Measurements from ENCODE around the gene PITPNB. TPM values are rescaled to one million over a fixed set of nuclear protein-coding genes. Genes with fewer than 3 reads are reported as not detected.

PITPNB gene
- total RNA-seq, 1 donor from 2014 or later = 74.4 TPM

DNA sequence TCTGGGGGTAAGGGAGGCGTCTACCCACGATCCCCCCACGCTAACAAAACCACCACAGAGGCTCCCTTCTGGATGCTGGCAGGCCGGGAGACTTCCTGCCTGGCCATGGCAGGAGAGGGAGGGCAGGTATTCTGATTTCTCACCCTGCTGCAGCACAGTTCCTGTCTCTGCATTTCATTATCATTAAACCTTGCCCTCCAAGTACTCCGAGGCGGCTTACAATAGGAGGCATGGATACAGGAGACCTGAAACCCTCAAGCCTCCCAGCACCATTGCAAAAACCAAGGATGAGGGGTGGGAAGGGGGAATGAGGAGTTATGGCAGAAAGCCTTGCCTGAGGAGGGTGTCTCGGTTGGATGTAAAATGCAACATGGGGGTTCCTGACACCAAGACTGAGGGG lies 73.4 kb downstream of the PITPNB start:
- Mint-ChIP-seq H3K27ac (no peak overlapping the region), H3K27me3 (no peaks in the 10 kb centered on the region), H3K36me3 (ENCODE audit: insufficient read depth) (peaks cover 13% of the 10 kb centered on the region), H3K9me3 (ENCODE audit: low read depth) (no peaks in the 10 kb centered on the region), H3K4me1 (ENCODE audit: low read depth) (peaks cover 11% of the 10 kb centered on the region), H3K4me3 (ENCODE audit: low read depth) (no peak overlapping the region)
- no peak for DNase-seq (ENCODE audit: low spot score, unreplicated experiment)
- TF ChIP-seq, protein P1, sequence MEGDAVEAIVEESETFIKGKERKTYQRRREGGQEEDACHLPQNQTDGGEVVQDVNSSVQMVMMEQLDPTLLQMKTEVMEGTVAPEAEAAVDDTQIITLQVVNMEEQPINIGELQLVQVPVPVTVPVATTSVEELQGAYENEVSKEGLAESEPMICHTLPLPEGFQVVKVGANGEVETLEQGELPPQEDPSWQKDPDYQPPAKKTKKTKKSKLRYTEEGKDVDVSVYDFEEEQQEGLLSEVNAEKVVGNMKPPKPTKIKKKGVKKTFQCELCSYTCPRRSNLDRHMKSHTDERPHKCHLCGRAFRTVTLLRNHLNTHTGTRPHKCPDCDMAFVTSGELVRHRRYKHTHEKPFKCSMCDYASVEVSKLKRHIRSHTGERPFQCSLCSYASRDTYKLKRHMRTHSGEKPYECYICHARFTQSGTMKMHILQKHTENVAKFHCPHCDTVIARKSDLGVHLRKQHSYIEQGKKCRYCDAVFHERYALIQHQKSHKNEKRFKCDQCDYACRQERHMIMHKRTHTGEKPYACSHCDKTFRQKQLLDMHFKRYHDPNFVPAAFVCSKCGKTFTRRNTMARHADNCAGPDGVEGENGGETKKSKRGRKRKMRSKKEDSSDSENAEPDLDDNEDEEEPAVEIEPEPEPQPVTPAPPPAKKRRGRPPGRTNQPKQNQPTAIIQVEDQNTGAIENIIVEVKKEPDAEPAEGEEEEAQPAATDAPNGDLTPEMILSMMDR (IDR thresholded peaks at IDR 0.05; ENCODE audit: unreplicated experiment) = no peak

DNA sequence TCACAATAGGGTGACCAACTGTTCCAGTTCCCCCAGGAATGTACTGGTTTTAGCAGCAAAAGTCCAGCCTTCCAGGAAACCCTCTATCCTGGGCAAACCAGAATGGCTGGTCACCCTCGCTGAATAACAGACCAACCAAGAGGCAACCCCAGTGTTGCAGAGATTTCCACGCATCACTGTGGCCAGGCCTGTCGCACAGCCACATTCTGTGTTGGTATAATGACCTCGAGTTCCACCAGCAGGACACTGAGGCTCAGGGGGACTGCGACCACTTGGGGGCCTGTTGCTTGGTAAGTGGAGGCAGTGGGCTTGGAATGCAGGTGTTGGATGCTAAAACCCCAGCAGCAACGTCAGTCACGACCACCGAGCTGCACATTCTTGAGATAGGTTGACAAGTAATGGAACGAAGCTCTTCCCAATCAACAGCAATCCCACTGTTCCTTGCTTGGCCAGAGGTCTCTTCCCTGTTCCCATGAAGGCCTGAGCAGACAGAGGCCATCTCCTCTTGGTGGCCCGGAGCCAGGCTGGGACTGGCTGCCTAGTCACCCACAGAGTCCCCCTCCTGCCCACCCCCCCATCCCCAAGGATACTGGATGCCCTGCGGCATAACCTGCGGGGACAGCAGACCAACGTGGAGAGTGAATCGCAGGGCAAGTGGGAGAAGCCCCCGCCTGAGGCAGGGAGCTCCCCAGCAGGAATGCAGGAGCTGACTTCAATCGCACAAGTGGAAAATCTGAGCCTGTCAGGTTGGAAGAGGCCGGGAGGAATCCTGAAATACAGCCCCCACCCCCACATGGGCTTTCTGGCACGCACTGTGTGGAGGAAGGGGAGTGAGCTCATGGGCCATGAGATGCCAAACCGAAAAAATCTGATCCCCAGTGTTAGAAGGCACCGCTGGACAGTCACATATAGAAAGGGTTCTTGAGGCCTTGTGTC lies 74.1 kb downstream of the PITPNB start:
- Mint-ChIP-seq H3K4me3 (ENCODE audit: low read depth) (no peak overlapping the region), H3K36me3 (ENCODE audit: insufficient read depth) (peaks cover 9% of the 10 kb centered on the region), H3K27me3 (no peaks in the 10 kb centered on the region), H3K4me1 (ENCODE audit: low read depth) (peaks cover 5% of the 10 kb centered on the region), H3K27ac (no peak overlapping the region), H3K9me3 (ENCODE audit: low read depth) (no peaks in the 10 kb centered on the region)
- DNase-seq (ENCODE audit: low spot score, unreplicated experiment) = no peak
- TF ChIP-seq, protein P1 (IDR thresholded peaks at IDR 0.05; ENCODE audit: unreplicated experiment) = no peak

DNA sequence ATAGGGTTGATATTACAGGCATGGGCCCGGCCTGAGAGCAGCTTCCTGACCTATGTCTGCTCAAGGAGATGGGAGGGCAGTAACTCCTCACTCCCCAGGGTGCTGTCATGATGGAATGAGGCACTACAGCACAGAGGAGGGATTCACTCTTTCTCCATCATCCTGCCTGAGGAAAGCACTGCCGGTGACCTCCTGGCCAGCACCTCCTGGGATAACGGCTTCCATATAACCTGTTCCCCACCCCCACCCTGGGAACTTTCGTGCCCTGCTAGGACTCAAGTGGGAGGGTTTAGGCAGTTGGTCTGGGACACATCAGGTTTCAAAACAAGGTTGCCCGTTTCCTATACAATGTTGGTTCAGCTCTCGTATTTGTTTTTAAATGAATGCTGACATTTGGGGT lies 74.8 kb downstream of the PITPNB start:
- no peaks in the 10 kb centered on the region for H3K27me3 Mint-ChIP-seq
- H3K36me3 Mint-ChIP-seq (ENCODE audit: insufficient read depth) = peaks cover 8% of the 10 kb centered on the region
- H3K9me3 Mint-ChIP-seq (ENCODE audit: low read depth) = no peaks in the 10 kb centered on the region
- H3K4me3 Mint-ChIP-seq (ENCODE audit: low read depth) = no peak overlapping the region
- H3K27ac Mint-ChIP-seq = no peak overlapping the region
- no peak for DNase-seq (ENCODE audit: low spot score, unreplicated experiment)
- peaks cover 3% of the 10 kb centered on the region for H3K4me1 Mint-ChIP-seq (ENCODE audit: low read depth)
- TF ChIP-seq, protein P1 (IDR thresholded peaks at IDR 0.05; ENCODE audit: unreplicated experiment) = no peak

DNA sequence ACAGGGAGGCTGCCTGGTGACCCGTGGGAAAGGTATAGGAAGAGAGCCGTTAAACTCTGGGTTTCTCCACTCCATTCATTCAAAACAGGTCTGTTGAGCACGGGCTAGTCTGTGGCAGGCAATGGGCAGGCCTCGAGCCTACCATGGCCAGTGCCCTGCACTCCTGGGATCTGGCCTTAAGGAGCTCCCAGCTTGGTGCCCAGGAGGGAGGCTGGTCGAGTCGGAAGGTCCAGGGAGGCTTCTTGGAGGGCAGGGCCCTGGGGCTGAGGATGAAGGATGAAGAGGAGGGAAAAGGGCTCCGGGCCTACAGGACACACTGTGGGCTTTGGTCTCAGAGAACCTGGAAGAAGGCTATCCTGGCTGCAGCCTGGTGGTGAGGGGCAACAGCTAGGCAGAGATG lies 75.6 kb downstream of the PITPNB start:
- H3K9me3 Mint-ChIP-seq (ENCODE audit: low read depth) = no peaks in the 10 kb centered on the region
- H3K36me3 Mint-ChIP-seq (ENCODE audit: insufficient read depth) = peaks cover 8% of the 10 kb centered on the region
- H3K4me3 Mint-ChIP-seq (ENCODE audit: low read depth) = no peak overlapping the region
- TF ChIP-seq, protein P1 (IDR thresholded peaks at IDR 0.05; ENCODE audit: unreplicated experiment) = no peak
- no peak for DNase-seq (ENCODE audit: low spot score, unreplicated experiment)
- H3K27me3 Mint-ChIP-seq = no peaks in the 10 kb centered on the region
- H3K27ac Mint-ChIP-seq = no peak overlapping the region
- H3K4me1 Mint-ChIP-seq (ENCODE audit: low read depth) = peaks cover 3% of the 10 kb centered on the region

DNA sequence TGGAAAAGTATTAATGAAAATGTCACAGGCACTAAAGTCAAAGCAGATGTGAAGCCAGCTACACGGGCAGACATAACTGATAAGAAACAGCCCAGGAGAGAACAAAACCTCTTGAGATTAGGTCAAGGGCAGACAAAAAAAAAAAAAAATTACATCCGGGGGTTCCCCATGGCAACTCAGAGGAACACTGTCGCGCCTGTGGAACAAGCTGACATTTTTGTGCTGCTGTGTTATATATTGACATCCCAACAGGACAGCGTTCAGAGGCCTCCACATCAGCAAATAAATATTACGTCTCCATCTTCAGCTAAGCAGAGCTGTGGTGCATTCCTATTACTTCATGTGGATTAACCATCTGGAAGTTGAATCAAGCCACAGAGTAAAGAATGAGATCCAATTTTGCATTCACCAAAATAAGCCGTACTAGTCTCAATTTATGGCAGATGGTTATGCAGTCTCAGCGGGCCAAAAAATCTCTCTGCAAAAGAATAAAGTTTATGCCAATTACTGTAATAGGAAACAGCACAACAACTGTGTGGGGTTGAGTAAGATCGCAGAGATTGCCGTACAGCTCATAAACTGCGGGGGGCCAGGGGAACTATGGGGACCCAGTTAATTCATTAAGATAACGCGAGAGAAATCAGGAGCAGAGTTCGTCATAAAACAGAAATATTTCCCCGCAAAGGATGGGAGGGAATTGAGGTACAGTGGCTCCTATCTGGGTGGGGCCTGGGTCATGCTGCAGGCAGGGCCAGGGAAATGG lies 76.2 kb downstream of the PITPNB start:
- Mint-ChIP-seq H3K27ac (no peak overlapping the region), H3K27me3 (no peaks in the 10 kb centered on the region), H3K4me1 (ENCODE audit: low read depth) (peaks cover 3% of the 10 kb centered on the region), H3K9me3 (ENCODE audit: low read depth) (peaks cover under 1% of the 10 kb centered on the region), H3K4me3 (ENCODE audit: low read depth) (no peak overlapping the region), H3K36me3 (ENCODE audit: insufficient read depth) (peaks cover 6% of the 10 kb centered on the region)
- no peak for DNase-seq (ENCODE audit: low spot score, unreplicated experiment)
- TF ChIP-seq, protein P1 (IDR thresholded peaks at IDR 0.05; ENCODE audit: unreplicated experiment) = no peak
